Stomach smooth muscle (tissue), 2 donors: Measurements from ENCODE around the gene MYO18A.

Experiments used
- H3K27ac ChIP-seq: one replicate; pipeline ENCODE4 v1.7.0; 2013; ENCODE audit warnings: mild to moderate bottlenecking, low read length, inconsistent platforms
- H3K27me3 ChIP-seq, 2 donors: one replicate each; pipeline ENCODE4 v1.7.0; 2013; ENCODE audit warnings: low read length in 2 of 2; ENCODE audit not compliant: insufficient read depth in 2 of 2, control insufficient read depth in 1 of 2
- H3K36me3 ChIP-seq, 2 donors: one replicate each; pipeline ENCODE4 v1.7.0; 2013; ENCODE audit warnings: low read length in 2 of 2; ENCODE audit not compliant: control insufficient read depth in 2 of 2, insufficient read depth in 2 of 2
- H3K4me1 ChIP-seq: one replicate; pipeline ENCODE4 v1.7.0; 2013; ENCODE audit warnings: low read length; ENCODE audit not compliant: control insufficient read depth, insufficient read depth
- H3K4me3 ChIP-seq, 2 donors: one replicate each; pipeline ENCODE4 v1.7.0; 2013; ENCODE audit warnings: low read length in 2 of 2
- H3K9ac ChIP-seq, 2 donors: one replicate each; pipeline ENCODE4 v1.7.0; 2013; ENCODE audit warnings: low read length in 2 of 2, mild to moderate bottlenecking in 1 of 2
- H3K9me3 ChIP-seq, 2 donors: one replicate each; pipeline ENCODE4 v1.7.0; 2013; ENCODE audit warnings: low read length in 2 of 2; ENCODE audit not compliant: control insufficient read depth in 2 of 2
- donor health status: healthy.
- donor health status: Pancreatic carcinoma.

MYO18A gene

GRCh38 chr17:29041091-29041490, 139.1 kb downstream of the MYO18A start:
- no peak overlapping the region for H3K27ac ChIP-seq
- H3K9me3 ChIP-seq: no peaks in the 10 kb centered on the region
- H3K4me1 ChIP-seq: no peaks in the 10 kb centered on the region
- H3K4me3 ChIP-seq: no peak overlapping the region
- H3K9ac ChIP-seq: no peak overlapping the region
- H3K27me3 ChIP-seq: no peaks in the 10 kb centered on the region
- no peaks in the 10 kb centered on the region for H3K36me3 ChIP-seq

- no peak overlapping the region for H3K9ac ChIP-seq
- H3K27ac ChIP-seq: no peak overlapping the region
- no peaks in the 10 kb centered on the region for H3K36me3 ChIP-seq
- H3K4me3 ChIP-seq: no peak overlapping the region
- no peaks in the 10 kb centered on the region for H3K27me3 ChIP-seq
- peaks cover 1 to 3% of the 10 kb centered on the region in 2 donors for H3K9me3 ChIP-seq
- H3K4me1 ChIP-seq: no peaks in the 10 kb centered on the region
These were observed 140.2 kb downstream of the MYO18A start for GRCh38 chr17:29039764-29040598.

GRCh38 chr17:29038085-29038795, 142.0 kb downstream of the MYO18A start:
- Histone ChIP-seq H3K36me3 (no peaks in the 10 kb centered on the region), H3K27me3 (no peaks in the 10 kb centered on the region), H3K27ac (no peak overlapping the region), H3K4me3 (no peak overlapping the region), H3K9me3 (peaks cover 5 to 11% of the 10 kb centered on the region in 2 donors), H3K4me1 (no peaks in the 10 kb centered on the region), H3K9ac (no peak overlapping the region)

- peaks cover 5 to 11% of the 10 kb centered on the region in 2 donors for H3K9me3 ChIP-seq
- H3K4me1 ChIP-seq: no peaks in the 10 kb centered on the region
- no peak overlapping the region for H3K27ac ChIP-seq
- H3K36me3 ChIP-seq: no peaks in the 10 kb centered on the region
- H3K27me3 ChIP-seq: no peaks in the 10 kb centered on the region
- no peak overlapping the region for H3K4me3 ChIP-seq
- no peak overlapping the region for H3K9ac ChIP-seq
These were observed 142.5 kb downstream of the MYO18A start for GRCh38 chr17:29037739-29038084.

GRCh38 chr17:29036584-29036983, 143.6 kb downstream of the MYO18A start:
- Histone ChIP-seq H3K9ac (no peak overlapping the region), H3K27me3 (no peaks in the 10 kb centered on the region), H3K9me3 (peaks cover 5 to 11% of the 10 kb centered on the region in 2 donors), H3K4me3 (no peak overlapping the region), H3K27ac (no peak overlapping the region), H3K4me1 (no peaks in the 10 kb centered on the region), H3K36me3 (no peaks in the 10 kb centered on the region)

GRCh38 chr17:29034510-29034909, 145.7 kb downstream of the MYO18A start:
- H3K27me3 ChIP-seq: no peaks in the 10 kb centered on the region
- no peak overlapping the region for H3K4me3 ChIP-seq

GRCh38 chr17:29032857-29033197, 147.4 kb downstream of the MYO18A start:
- H3K9me3 ChIP-seq: peaks cover 5 to 11% of the 10 kb centered on the region in 2 donors
- H3K27me3 ChIP-seq: no peaks in the 10 kb centered on the region
- no peak overlapping the region for H3K9ac ChIP-seq
- no peak overlapping the region for H3K27ac ChIP-seq
- H3K36me3 ChIP-seq: no peaks in the 10 kb centered on the region
- no peak overlapping the region for H3K4me3 ChIP-seq
- no peaks in the 10 kb centered on the region for H3K4me1 ChIP-seq

More at GRCh38 chr17:29034510-29034909, 145.7 kb downstream of the MYO18A start:
- Histone ChIP-seq H3K4me1 (no peaks in the 10 kb centered on the region), H3K36me3 (no peaks in the 10 kb centered on the region), H3K9ac (no peak overlapping the region), H3K9me3 (peaks cover 5 to 11% of the 10 kb centered on the region in 2 donors), H3K27ac (no peak overlapping the region)

- Histone ChIP-seq H3K4me1 (no peaks in the 10 kb centered on the region), H3K27me3 (no peaks in the 10 kb centered on the region), H3K27ac (no peak overlapping the region), H3K9ac (no peak overlapping the region), H3K36me3 (no peaks in the 10 kb centered on the region), H3K4me3 (no peak overlapping the region), H3K9me3 (peaks cover 5 to 11% of the 10 kb centered on the region in 2 donors)
These were observed 148.0 kb downstream of the MYO18A start for GRCh38 chr17:29032013-29032856.

GRCh38 chr17:29031488-29031887, 148.7 kb downstream of the MYO18A start:
- H3K4me1 ChIP-seq: no peaks in the 10 kb centered on the region
- no peak overlapping the region for H3K9ac ChIP-seq
- no peak overlapping the region for H3K4me3 ChIP-seq
- H3K27ac ChIP-seq: no peak overlapping the region
- no peaks in the 10 kb centered on the region for H3K27me3 ChIP-seq
- no peaks in the 10 kb centered on the region for H3K36me3 ChIP-seq
- H3K9me3 ChIP-seq: peaks cover 5 to 11% of the 10 kb centered on the region in 2 donors

- Histone ChIP-seq H3K4me3 (no peak overlapping the region), H3K27me3 (peaks cover under 1 to 3% of the 10 kb centered on the region in 2 donors), H3K9ac (no peak overlapping the region), H3K9me3 (no peaks in the 10 kb centered on the region), H3K4me1 (peaks cover 4% of the 10 kb centered on the region), H3K36me3 (no peaks in the 10 kb centered on the region), H3K27ac (no peak overlapping the region)
These were observed 155.8 kb downstream of the MYO18A start for GRCh38 chr17:29024316-29024952.
